MM.1S (cell line): Measurements from ENCODE around the gene C4orf33.
"Not testable (repeated sequence)": the region's sequence is repeated elsewhere in the genome, so short reads cannot be mapped to it uniquely, and the experiment has no call there.

Source experiments
- DNase-seq: peaks from one replicate; pipeline ENCODE4 v3.0.0-alpha.2; 2015
- H2AFZ ChIP-seq: fragments of 300-600 bp; sonication (generic); 2 replicates; pipeline ENCODE4 v1.6.0; 2016; ENCODE audit warnings: antibody characterized with exemption, low read length
- H3F3A ChIP-seq: fragments of 300-600 bp; sonication (generic); 2 replicates; pipeline ENCODE4 v1.6.1; 2016; ENCODE audit warnings: mild to moderate bottlenecking, antibody characterized with exemption, low read length, moderate library complexity, mixed read lengths; ENCODE audit not compliant: insufficient read depth
- H3K27ac ChIP-seq: fragments of 300-600 bp; sonication (generic); 2 replicates; pipeline ENCODE4 v1.5.1; 2016; ENCODE audit warnings: mild to moderate bottlenecking, low read length
- H3K27me3 ChIP-seq: fragments of 300-600 bp; sonication (generic); replicated peaks from 2 replicates; pipeline ENCODE4 v1.6.0; 2016; ENCODE audit warnings: low read length; ENCODE audit not compliant: insufficient read depth
- H3K36me3 ChIP-seq: fragments of 300-600 bp; sonication (generic); replicated peaks from 2 replicates; pipeline ENCODE4 v1.6.1; 2016; ENCODE audit warnings: mild to moderate bottlenecking, low read length, mixed read lengths; ENCODE audit not compliant: insufficient read depth
- H3K4me1 ChIP-seq: fragments of 300-600 bp; sonication (generic); 2 replicates; pipeline ENCODE4 v1.6.1; 2016; ENCODE audit warnings: low read length, mixed read lengths
- H3K4me2 ChIP-seq: fragments of 300-600 bp; sonication (generic); 2 replicates; pipeline ENCODE4 v1.6.0; 2016; ENCODE audit warnings: low read depth, low read length
- H3K4me3 ChIP-seq: fragments of 300-600 bp; sonication (generic); 2 replicates; pipeline ENCODE4 v1.5.1; 2016; ENCODE audit warnings: low read length, mixed read lengths
- H3K79me2 ChIP-seq: fragments of 300-600 bp; sonication (generic); 2 replicates; pipeline ENCODE4 v1.6.1; 2016; ENCODE audit warnings: mixed run types, low read length, mixed read lengths
- H3K9ac ChIP-seq: fragments of 300-600 bp; sonication (generic); 2 replicates; pipeline ENCODE4 v1.6.1; 2016; ENCODE audit warnings: low read length, mixed read lengths
- H3K9me2 ChIP-seq: fragments of 300-600 bp; sonication (generic); replicated peaks from 2 replicates; pipeline ENCODE4 v1.6.1; 2016; ENCODE audit warnings: mild to moderate bottlenecking, low read length, mixed read lengths; ENCODE audit not compliant: insufficient read depth
- H3K9me3 ChIP-seq: fragments of 300-600 bp; sonication (generic); replicated peaks from 2 replicates; pipeline ENCODE4 v1.6.1; 2016; ENCODE audit warnings: mild to moderate bottlenecking, low read length, mixed read lengths; ENCODE audit not compliant: insufficient read depth
- H4K20me1 ChIP-seq: fragments of 300-600 bp; sonication (generic); 2 replicates; pipeline ENCODE4 v1.6.1; 2016; ENCODE audit warnings: mild to moderate bottlenecking, low read length, moderate library complexity, mixed read lengths; ENCODE audit not compliant: insufficient read depth
- EZH2 ChIP-seq: fragments of 300-600 bp; sonication (generic); optimal IDR thresholded peaks from 2 replicates; pipeline ENCODE3; 2017; ENCODE audit warnings: low read depth, mild to moderate bottlenecking, antibody characterized with exemption, low read length, mixed read lengths
- EZH2phosphoT487 ChIP-seq: fragments of 300-600 bp; sonication (generic); IDR thresholded peaks from 2 replicates; pipeline ENCODE4 v1.6.1; 2018; ENCODE audit warnings: antibody characterized with exemption, low read length
- TF ChIP-seq, protein P1 (sequence below): fragments of 300-600 bp; sonication (generic); IDR thresholded peaks from 2 replicates; pipeline ENCODE4 v1.5.1; 2016; ENCODE audit warnings: antibody characterized with exemption, low read length, mixed read lengths

The C4orf33 gene

DNA sequence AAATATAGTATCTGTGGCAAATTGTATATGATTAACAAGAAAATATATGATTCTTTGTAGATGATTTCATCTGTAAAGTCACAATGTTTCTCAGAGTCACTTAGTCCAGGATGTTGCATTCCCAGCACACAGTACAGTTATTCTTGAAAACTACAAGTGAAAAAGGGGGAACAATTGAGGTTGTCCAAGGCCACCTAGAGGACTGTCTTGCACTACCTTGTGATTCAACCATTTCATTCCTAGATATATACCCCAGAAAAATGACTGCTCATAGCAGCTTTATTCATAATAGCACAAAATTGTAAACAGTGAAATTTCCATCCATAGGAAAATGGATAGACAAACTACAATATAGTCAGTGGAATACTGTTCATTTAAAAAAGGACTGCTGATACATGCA lies 16.0 kb downstream of the C4orf33 start:
- Histone ChIP-seq H2AFZ (no peak overlapping the region), H3K4me1 (no peaks in the 10 kb centered on the region), H3K36me3 (no peaks in the 10 kb centered on the region), H3K9me2 (no peaks in the 10 kb centered on the region), H3F3A (no peaks in the 10 kb centered on the region), H3K27ac (no peak overlapping the region), H4K20me1 (no peaks in the 10 kb centered on the region), H3K27me3 (no peaks in the 10 kb centered on the region), H3K4me3 (no peak overlapping the region), H3K9me3 (no peaks in the 10 kb centered on the region), H3K79me2 (no peaks in the 10 kb centered on the region), H3K4me2 (no peak overlapping the region), H3K9ac (no peak overlapping the region)
- no peak for TF ChIP-seq EZH2
- TF ChIP-seq, protein P1, sequence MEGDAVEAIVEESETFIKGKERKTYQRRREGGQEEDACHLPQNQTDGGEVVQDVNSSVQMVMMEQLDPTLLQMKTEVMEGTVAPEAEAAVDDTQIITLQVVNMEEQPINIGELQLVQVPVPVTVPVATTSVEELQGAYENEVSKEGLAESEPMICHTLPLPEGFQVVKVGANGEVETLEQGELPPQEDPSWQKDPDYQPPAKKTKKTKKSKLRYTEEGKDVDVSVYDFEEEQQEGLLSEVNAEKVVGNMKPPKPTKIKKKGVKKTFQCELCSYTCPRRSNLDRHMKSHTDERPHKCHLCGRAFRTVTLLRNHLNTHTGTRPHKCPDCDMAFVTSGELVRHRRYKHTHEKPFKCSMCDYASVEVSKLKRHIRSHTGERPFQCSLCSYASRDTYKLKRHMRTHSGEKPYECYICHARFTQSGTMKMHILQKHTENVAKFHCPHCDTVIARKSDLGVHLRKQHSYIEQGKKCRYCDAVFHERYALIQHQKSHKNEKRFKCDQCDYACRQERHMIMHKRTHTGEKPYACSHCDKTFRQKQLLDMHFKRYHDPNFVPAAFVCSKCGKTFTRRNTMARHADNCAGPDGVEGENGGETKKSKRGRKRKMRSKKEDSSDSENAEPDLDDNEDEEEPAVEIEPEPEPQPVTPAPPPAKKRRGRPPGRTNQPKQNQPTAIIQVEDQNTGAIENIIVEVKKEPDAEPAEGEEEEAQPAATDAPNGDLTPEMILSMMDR: no peak
- no peak for TF ChIP-seq EZH2phosphoT487
- no peak for DNase-seq

DNA sequence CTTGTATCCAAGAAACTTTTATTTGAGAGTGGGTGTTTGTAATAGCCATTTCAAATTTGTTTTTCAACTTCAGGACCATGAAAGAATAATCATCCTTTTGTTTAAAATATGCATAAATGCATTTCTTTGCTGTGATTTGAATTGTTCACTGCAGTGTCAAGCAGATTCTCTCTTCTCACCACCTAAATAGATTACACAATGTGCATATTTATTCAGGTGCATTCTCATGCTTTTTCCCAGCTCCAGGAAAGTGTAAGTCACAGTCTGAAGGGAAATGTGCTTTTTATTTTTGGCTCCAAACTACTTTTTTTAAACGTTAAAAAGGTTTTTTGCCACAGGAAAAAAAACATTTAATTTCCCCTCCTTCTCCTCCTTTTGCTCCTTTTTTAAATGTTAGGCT lies 17.5 kb downstream of the C4orf33 start:
- DNase-seq: no peak
- H3K4me1 ChIP-seq: no peaks in the 10 kb centered on the region
- no peak overlapping the region for H2AFZ ChIP-seq
- H3K27me3 ChIP-seq: no peaks in the 10 kb centered on the region
- no peak overlapping the region for H3K4me3 ChIP-seq
- no peaks in the 10 kb centered on the region for H3K9me3 ChIP-seq
- no peak overlapping the region for H3K27ac ChIP-seq
- H3K79me2 ChIP-seq: no peaks in the 10 kb centered on the region
- H3F3A ChIP-seq: no peaks in the 10 kb centered on the region
- TF ChIP-seq EZH2 (no peak), EZH2phosphoT487 (no peak)
- TF ChIP-seq, protein P1: no peak
- no peak overlapping the region for H3K9ac ChIP-seq
- no peaks in the 10 kb centered on the region for H4K20me1 ChIP-seq
- no peaks in the 10 kb centered on the region for H3K9me2 ChIP-seq
- no peaks in the 10 kb centered on the region for H3K36me3 ChIP-seq
- no peak overlapping the region for H3K4me2 ChIP-seq

DNA sequence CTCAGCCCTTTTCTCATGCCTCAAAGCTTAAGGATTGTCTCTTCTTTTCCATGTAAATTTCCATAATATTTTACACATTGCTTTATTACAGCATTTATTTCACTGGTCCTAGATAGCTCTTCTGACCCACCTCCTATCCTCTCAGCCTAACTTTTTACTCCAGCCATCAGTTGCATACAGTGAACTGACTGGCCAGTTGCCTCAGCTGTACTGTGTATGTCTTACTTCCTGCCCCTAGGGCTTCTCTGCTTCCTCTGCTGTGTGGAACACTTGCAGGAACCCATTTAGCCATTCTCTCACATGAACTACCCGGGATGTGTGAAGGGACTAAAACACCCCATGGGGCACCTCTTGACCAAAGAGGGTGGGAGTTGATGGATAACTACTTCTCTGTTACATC lies 18.0 kb downstream of the C4orf33 start:
- Histone ChIP-seq H3K4me1 (no peaks in the 10 kb centered on the region), H3F3A (no peaks in the 10 kb centered on the region), H3K4me2 (no peak overlapping the region), H3K9me2 (no peaks in the 10 kb centered on the region), H4K20me1 (no peaks in the 10 kb centered on the region), H3K27me3 (no peaks in the 10 kb centered on the region), H3K27ac (no peak overlapping the region), H2AFZ (no peak overlapping the region), H3K79me2 (no peaks in the 10 kb centered on the region), H3K36me3 (no peaks in the 10 kb centered on the region), H3K4me3 (no peak overlapping the region), H3K9ac (no peak overlapping the region), H3K9me3 (no peaks in the 10 kb centered on the region)
- no peak for DNase-seq
- no peak for TF ChIP-seq EZH2
- TF ChIP-seq EZH2phosphoT487: no peak
- TF ChIP-seq, protein P1: no peak

DNA sequence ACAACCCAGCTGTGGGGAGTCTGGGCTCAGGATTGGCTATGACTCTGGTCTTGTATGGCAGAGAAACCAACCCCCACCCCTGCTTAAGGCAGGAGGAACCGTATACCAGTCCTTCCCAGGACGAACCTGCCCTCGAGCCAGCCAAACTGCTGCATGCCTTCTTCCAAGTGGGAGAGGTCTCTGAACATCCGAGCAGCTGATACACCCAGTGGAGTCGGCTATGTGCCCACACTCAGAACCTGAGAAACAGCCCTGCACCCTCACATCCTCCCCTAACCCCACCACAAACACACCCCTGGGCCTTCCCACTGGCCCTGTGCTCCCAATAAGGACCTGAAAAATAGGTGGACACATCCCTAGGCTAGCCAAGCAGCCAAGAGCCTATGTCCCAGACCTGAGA lies 21.8 kb downstream of the C4orf33 start:
- Histone ChIP-seq H3K9me2 (no peaks in the 10 kb centered on the region), H3K27ac (no peak overlapping the region), H3K36me3 (no peaks in the 10 kb centered on the region), H3F3A (no peaks in the 10 kb centered on the region), H3K27me3 (no peaks in the 10 kb centered on the region), H3K9me3 (no peaks in the 10 kb centered on the region), H3K9ac (no peak overlapping the region), H3K4me3 (no peak overlapping the region), H2AFZ (no peak overlapping the region), H4K20me1 (no peaks in the 10 kb centered on the region), H3K4me1 (no peaks in the 10 kb centered on the region), H3K4me2 (no peak overlapping the region), H3K79me2 (no peaks in the 10 kb centered on the region)
- no peak for DNase-seq
- TF ChIP-seq EZH2phosphoT487: no peak
- no peak for TF ChIP-seq EZH2
- TF ChIP-seq, protein P1: no peak

DNA sequence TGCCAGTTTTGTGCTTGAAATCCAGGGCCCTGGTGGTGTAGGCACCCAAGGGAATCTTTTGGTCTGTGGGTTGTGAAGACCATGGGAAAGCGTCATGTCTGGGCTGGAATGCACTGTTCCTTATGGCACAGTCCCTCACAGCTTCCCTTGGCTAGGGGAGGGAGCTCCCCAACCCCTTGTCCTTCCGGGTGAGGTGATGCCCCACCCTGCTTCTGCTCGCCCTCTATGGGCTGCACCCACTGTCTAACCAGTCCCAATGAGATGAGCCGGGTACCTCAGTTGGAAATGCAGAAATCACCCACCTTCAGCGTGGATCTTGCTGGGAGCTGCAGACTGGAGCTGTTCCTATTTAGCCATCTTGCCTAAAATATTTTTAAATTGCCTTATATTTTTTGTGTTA lies 30.7 kb downstream of the C4orf33 start:
- H3K4me3 ChIP-seq, H3K79me2 ChIP-seq, H3K9me2 ChIP-seq, H3K4me1 ChIP-seq, DNase-seq, H3K9me3 ChIP-seq, H3K9ac ChIP-seq, H3K36me3 ChIP-seq, H3K27me3 ChIP-seq, H3F3A ChIP-seq, H3K27ac ChIP-seq, H4K20me1 ChIP-seq, H3K4me2 ChIP-seq, H2AFZ ChIP-seq: not testable (repeated sequence)
